ENCODE results near the gene SPRR4. TPM values are rescaled to one million over a fixed set of nuclear protein-coding genes. Genes with fewer than 3 reads are reported as not detected.

SPRR4 gene
- total RNA-seq, 1 experiment from 2014 or later: not detected

DNA sequence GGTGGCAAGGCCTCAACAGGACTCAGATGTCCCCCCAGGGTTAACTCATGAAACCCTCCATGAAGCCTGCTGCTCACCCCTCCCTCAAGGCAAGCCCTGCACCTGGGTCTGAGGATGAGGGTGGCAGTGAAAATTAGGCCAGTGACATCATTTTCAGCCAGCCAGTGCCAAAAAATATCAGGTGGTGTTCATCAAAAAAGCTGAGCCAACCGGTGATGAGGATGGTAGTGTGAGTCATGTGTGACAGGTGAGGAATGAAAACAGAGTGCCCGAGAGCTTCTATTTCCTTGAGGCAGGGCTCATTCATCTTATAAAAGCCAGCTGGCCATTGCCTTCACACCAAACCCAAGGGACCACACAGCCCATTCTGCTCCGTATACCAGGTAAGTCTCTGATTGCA lies 13.3 kb downstream of the SPRR4 start, which contains the start of gene SPRR1A:
Gene SPRR1A, plus strand, starts transcription at position 339 of the 400 bp plus-strand sequence. CDS start 1,150 bp downstream, outside the sequence.
- BruUV-seq (replicated peaks): no TSS peak
- Histone ChIP-seq H3K27ac (ENCODE audit: low read depth, low read length, poor library complexity, severe bottlenecking) (no peak within 1 kb of the TSS), H3K4me1 (ENCODE audit: insufficient read depth, low read length, poor library complexity, severe bottlenecking) (no peaks in the 10 kb centered on the region), H3K27me3 (replicated peaks; ENCODE audit: insufficient read depth, low read depth, low read length, poor library complexity) (peaks cover 4% of the 10 kb centered on the region), H3K36me3 (ENCODE audit: insufficient read depth, low read length, poor library complexity, severe bottlenecking) (no peaks in the 10 kb centered on the region), H3K9me3 (ENCODE audit: low read depth, low read length, poor library complexity, severe bottlenecking) (no peaks in the 10 kb centered on the region), H3K4me3 (ENCODE audit: low read depth, low read length, poor library complexity, severe bottlenecking) (no peak within 1 kb of the TSS)
- TF ChIP-seq, protein P1, sequence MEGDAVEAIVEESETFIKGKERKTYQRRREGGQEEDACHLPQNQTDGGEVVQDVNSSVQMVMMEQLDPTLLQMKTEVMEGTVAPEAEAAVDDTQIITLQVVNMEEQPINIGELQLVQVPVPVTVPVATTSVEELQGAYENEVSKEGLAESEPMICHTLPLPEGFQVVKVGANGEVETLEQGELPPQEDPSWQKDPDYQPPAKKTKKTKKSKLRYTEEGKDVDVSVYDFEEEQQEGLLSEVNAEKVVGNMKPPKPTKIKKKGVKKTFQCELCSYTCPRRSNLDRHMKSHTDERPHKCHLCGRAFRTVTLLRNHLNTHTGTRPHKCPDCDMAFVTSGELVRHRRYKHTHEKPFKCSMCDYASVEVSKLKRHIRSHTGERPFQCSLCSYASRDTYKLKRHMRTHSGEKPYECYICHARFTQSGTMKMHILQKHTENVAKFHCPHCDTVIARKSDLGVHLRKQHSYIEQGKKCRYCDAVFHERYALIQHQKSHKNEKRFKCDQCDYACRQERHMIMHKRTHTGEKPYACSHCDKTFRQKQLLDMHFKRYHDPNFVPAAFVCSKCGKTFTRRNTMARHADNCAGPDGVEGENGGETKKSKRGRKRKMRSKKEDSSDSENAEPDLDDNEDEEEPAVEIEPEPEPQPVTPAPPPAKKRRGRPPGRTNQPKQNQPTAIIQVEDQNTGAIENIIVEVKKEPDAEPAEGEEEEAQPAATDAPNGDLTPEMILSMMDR (conservative IDR thresholded peaks at IDR 0.05; ENCODE audit: low read depth, low read length): no peak
- no peak for TF ChIP-seq EZH2 (IDR thresholded peaks at IDR 0.05; ENCODE audit: borderline replicate concordance, low read depth, low read length, poor library complexity, severe bottlenecking)
- POLR2A ChIA-PET (ENCODE audit: low non-redundant PET): no interaction called here
- DNase-seq (ENCODE audit: low spot score): no peak
- CTCF ChIA-PET: no interaction called here
- intact Hi-C loops (cut with micrococcal nuclease; ENCODE audit: unreplicated experiment): no loop called here

GRCh38 chr1:152986578-152986977 lies 16.1 kb downstream of the SPRR4 start:
- no peaks in the 10 kb centered on the region for H3K36me3 ChIP-seq (ENCODE audit: insufficient read depth, low read length, poor library complexity, severe bottlenecking)
- H3K4me3 ChIP-seq (ENCODE audit: low read depth, low read length, poor library complexity, severe bottlenecking): no peak overlapping the region
- ChIA-PET POLR2A (ENCODE audit: low non-redundant PET) (no interaction called here), CTCF (interaction anchor here (0.7 kb wide), 1 partner anchor 202 kb away, joined by 3 read pairs; no protein-coding TSS in a partner anchor)
- no peak overlapping the region for H3K27ac ChIP-seq (ENCODE audit: low read depth, low read length, poor library complexity, severe bottlenecking)
- H3K4me1 ChIP-seq (ENCODE audit: insufficient read depth, low read length, poor library complexity, severe bottlenecking): no peaks in the 10 kb centered on the region
- intact Hi-C loops (cut with micrococcal nuclease; ENCODE audit: unreplicated experiment): no loop called here
- TF ChIP-seq, protein P1 (conservative IDR thresholded peaks at IDR 0.05; ENCODE audit: low read depth, low read length): no peak
- TF ChIP-seq EZH2 (IDR thresholded peaks at IDR 0.05; ENCODE audit: borderline replicate concordance, low read depth, low read length, poor library complexity, severe bottlenecking): no peak
- peaks cover 16% of the 10 kb centered on the region for H3K27me3 ChIP-seq (replicated peaks; ENCODE audit: insufficient read depth, low read depth, low read length, poor library complexity)
- DNase-seq (ENCODE audit: low spot score): no peak
- H3K9me3 ChIP-seq (ENCODE audit: low read depth, low read length, poor library complexity, severe bottlenecking): no peaks in the 10 kb centered on the region
- no TSS peak for BruUV-seq (replicated peaks)

DNA sequence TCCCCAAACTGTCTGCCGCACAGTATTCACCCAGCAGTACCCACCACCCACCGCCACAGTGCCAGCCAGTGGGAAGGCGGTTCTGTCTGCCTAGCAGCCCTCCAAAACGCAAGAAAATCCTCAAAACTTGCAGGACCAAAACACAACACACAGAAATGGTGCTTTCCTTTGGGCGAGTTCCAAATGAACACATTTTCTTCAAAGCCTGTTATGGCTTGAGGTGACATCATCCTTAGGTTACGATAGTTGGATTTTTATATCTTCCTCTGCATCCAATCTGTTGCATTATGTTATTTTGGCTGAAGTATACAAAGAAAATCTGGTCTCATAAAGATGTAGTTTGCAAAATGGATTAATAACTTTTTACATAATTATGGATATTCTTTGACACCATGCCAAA lies 22.7 kb downstream of the SPRR4 start:
- intact Hi-C loops (cut with micrococcal nuclease; ENCODE audit: unreplicated experiment): no loop called here
- H3K36me3 ChIP-seq (ENCODE audit: insufficient read depth, low read length, poor library complexity, severe bottlenecking): no peaks in the 10 kb centered on the region
- ChIA-PET CTCF (no interaction called here), POLR2A (ENCODE audit: low non-redundant PET) (no interaction called here)
- no peak overlapping the region for H3K27ac ChIP-seq (ENCODE audit: low read depth, low read length, poor library complexity, severe bottlenecking)
- H3K9me3 ChIP-seq (ENCODE audit: low read depth, low read length, poor library complexity, severe bottlenecking): no peaks in the 10 kb centered on the region
- no peaks in the 10 kb centered on the region for H3K4me1 ChIP-seq (ENCODE audit: insufficient read depth, low read length, poor library complexity, severe bottlenecking)
- BruUV-seq (replicated peaks): no TSS peak
- no peak for DNase-seq (ENCODE audit: low spot score)
- TF ChIP-seq EZH2 (IDR thresholded peaks at IDR 0.05; ENCODE audit: borderline replicate concordance, low read depth, low read length, poor library complexity, severe bottlenecking): no peak
- TF ChIP-seq, protein P1 (conservative IDR thresholded peaks at IDR 0.05; ENCODE audit: low read depth, low read length): no peak
- H3K27me3 ChIP-seq (replicated peaks; ENCODE audit: insufficient read depth, low read depth, low read length, poor library complexity): peaks cover 16% of the 10 kb centered on the region
- H3K4me3 ChIP-seq (ENCODE audit: low read depth, low read length, poor library complexity, severe bottlenecking): no peak overlapping the region

Measured in A673 (cell line).